ENCODE measurements around the gene VPS54.
"Not testable (repeated sequence)": the region's sequence is repeated elsewhere in the genome, so short reads cannot be mapped to it uniquely, and the experiment has no call there.

Gene VPS54

GRCh38 chr2:64005707-64006356 lies 13.4 kb downstream of the VPS54 start:
- no peak overlapping the region for H3K4me3 ChIP-seq (replicated peaks in 1 of 2; ENCODE audit: low read depth in 2 of 2, low read length in 2 of 2)
- DNase-seq (ENCODE audit: low read depth in 2 of 2): no peak
- TF ChIP-seq, protein P1, sequence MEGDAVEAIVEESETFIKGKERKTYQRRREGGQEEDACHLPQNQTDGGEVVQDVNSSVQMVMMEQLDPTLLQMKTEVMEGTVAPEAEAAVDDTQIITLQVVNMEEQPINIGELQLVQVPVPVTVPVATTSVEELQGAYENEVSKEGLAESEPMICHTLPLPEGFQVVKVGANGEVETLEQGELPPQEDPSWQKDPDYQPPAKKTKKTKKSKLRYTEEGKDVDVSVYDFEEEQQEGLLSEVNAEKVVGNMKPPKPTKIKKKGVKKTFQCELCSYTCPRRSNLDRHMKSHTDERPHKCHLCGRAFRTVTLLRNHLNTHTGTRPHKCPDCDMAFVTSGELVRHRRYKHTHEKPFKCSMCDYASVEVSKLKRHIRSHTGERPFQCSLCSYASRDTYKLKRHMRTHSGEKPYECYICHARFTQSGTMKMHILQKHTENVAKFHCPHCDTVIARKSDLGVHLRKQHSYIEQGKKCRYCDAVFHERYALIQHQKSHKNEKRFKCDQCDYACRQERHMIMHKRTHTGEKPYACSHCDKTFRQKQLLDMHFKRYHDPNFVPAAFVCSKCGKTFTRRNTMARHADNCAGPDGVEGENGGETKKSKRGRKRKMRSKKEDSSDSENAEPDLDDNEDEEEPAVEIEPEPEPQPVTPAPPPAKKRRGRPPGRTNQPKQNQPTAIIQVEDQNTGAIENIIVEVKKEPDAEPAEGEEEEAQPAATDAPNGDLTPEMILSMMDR (IDR thresholded peaks at IDR 0.05; ENCODE audit: low read depth, low read length): no peak

DNA sequence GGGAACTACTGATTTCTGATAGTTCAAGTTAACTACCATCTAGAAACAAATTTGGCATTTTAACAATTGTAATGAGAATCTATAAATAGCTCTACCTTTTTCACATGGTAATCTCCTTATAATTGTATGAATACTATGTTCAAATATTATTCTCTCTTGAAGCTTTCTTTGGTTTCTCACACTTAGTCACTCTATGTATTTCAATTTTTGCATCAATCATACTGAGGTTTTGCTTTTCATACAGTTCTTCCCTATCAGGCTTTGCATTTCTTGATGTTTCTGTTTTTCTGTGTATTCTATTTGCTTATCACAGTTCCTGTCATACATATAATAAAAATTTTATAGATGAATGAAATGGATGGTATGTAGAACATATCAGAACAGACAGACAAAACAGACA lies 16.0 kb downstream of the VPS54 start:
- TF ChIP-seq, protein P1 (IDR thresholded peaks at IDR 0.05; ENCODE audit: low read depth, low read length): no peak
- H3K4me3 ChIP-seq (replicated peaks in 1 of 2; ENCODE audit: low read depth in 2 of 2, low read length in 2 of 2): no peak overlapping the region

DNA sequence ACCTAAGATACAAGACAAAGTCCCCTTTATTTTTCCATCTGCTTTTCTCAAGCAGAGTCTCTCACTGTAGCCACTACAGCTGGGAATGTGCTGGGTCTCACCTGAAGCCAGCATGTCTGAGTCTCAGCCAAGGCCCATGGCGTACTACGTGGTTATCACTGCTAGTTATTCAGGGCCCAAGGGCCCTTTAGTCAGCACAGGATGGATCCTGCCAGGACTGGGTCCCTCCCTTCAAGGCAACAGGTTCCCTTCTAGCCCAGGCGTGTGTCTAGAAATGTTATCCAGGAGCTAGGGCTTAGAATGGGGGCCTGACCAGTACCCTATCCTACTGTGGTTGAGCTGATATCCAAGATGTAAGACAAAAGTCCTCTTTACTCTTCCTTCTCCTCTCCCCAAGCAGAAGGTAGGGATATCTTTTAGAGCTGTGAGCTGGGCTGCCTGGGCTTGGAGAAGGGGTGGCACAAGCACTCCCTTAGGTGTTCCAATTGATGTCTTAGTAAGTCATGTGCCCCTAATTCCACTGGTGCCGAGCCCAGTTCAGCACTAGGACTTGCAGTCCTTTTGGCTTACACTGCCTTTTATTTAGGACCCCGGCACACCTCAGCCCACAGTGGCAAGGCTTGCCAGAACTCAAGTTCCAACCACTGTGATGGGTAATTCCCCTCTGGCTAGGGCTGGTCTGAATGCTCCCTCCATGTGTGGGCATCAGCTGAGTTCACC lies 17.7 kb downstream of the VPS54 start:
- H3K4me3 ChIP-seq (replicated peaks in 1 of 2; ENCODE audit: low read depth in 2 of 2, low read length in 2 of 2): no peak overlapping the region
- no peak for DNase-seq (ENCODE audit: low read depth in 2 of 2)
- TF ChIP-seq, protein P1 (IDR thresholded peaks at IDR 0.05; ENCODE audit: low read depth, low read length): no peak

More for the DNA sequence above, 16.0 kb downstream of the VPS54 start:
- no peak for DNase-seq (ENCODE audit: low read depth in 2 of 2)

GRCh38 chr2:64000630-64001381 lies 18.4 kb downstream of the VPS54 start:
- no peak overlapping the region for H3K4me3 ChIP-seq (replicated peaks in 1 of 2; ENCODE audit: low read depth in 2 of 2, low read length in 2 of 2)
- TF ChIP-seq, protein P1 (IDR thresholded peaks at IDR 0.05; ENCODE audit: low read depth, low read length): no peak
- no peak for DNase-seq (ENCODE audit: low read depth in 2 of 2)

- TF ChIP-seq, protein P1 (IDR thresholded peaks at IDR 0.05; ENCODE audit: low read depth, low read length): no peak
Measured at GRCh38 chr2:63999049-63999448, 20.2 kb downstream of the VPS54 start.

GRCh38 chr2:63996582-63997198 lies 22.5 kb downstream of the VPS54 start:
- DNase-seq (ENCODE audit: low read depth in 2 of 2); H3K4me3 ChIP-seq (replicated peaks in 1 of 2; ENCODE audit: low read depth in 2 of 2, low read length in 2 of 2): not testable (repeated sequence)

More at GRCh38 chr2:63999049-63999448, 20.2 kb downstream of the VPS54 start:
- H3K4me3 ChIP-seq (replicated peaks in 1 of 2; ENCODE audit: low read depth in 2 of 2, low read length in 2 of 2): no peak overlapping the region
- DNase-seq (ENCODE audit: low read depth in 2 of 2): no peak

- not testable (repeated sequence) for DNase-seq (ENCODE audit: low read depth in 2 of 2); H3K4me3 ChIP-seq (replicated peaks in 1 of 2; ENCODE audit: low read depth in 2 of 2, low read length in 2 of 2)
Measured at GRCh38 chr2:63994329-63995070, 24.7 kb downstream of the VPS54 start.
